ENCODE data around the gene MCM10. TPM values are rescaled to one million over a fixed set of nuclear protein-coding genes. Genes with fewer than 3 reads are reported as not detected.

Gene MCM10
- total RNA-seq, 4 donors from 2014 or later, result 2.3 to 9.2 (median 4.0) TPM

- no peak overlapping the region for H3K27ac ChIP-seq
- H3K4me3 ChIP-seq, result no peak overlapping the region
- H3K27me3 ChIP-seq, result no peaks in the 10 kb centered on the region
- no peak for DNase-seq
- H3K9me3 ChIP-seq, result no peaks in the 10 kb centered on the region
- intact Hi-C loops (cut with DNase I), result no loop called here
- H3K36me3 ChIP-seq, result no peaks in the 10 kb centered on the region
- H3K4me1 ChIP-seq, result peaks cover 0 to 20% (median 12%) of the 10 kb centered on the region in 3 donors
- TF ChIP-seq CTCF (IDR thresholded peaks at IDR 0.05) (no peak), POLR2A (IDR thresholded peaks at IDR 0.05) (no peak)
These were observed 3.8 kb downstream of the MCM10 start for GRCh38 chr10:13165177-13165576.

DNA sequence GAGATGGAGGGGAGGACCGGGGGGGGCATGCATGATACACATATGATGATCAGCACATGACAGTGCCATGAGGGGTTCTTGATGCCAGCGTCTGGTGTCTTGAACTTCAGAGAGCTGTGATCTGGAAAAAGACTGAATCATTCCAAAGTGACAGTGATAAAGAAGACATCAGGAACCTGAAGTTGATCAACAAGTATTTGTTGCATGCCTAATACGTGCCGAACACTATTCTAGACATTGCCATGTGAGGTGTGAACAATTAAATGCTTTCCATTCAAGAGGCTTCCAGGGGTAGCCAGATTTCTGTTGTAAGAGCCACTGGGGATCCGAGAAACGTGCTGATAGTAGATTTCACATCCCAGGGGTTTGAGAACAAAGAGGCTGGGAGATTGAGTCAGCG lies 6.2 kb downstream of the MCM10 start:
- intact Hi-C loops (cut with DNase I), result no loop called here
- TF ChIP-seq POLR2A (IDR thresholded peaks at IDR 0.05) (no peak), CTCF (IDR thresholded peaks at IDR 0.05) (no peak)
- Histone ChIP-seq H3K36me3 (no peaks in the 10 kb centered on the region), H3K4me3 (no peak overlapping the region), H3K9me3 (no peaks in the 10 kb centered on the region), H3K27ac (no peak overlapping the region), H3K27me3 (no peaks in the 10 kb centered on the region), H3K4me1 (no peaks in the 10 kb centered on the region)
- 75 to 78% methylated on average over 7 of the region's 7 CpGs for WGBS, 2 donors
- DNase-seq, result no peak

- Histone ChIP-seq H3K4me3 (no peak overlapping the region), H3K36me3 (no peaks in the 10 kb centered on the region), H3K27me3 (no peaks in the 10 kb centered on the region), H3K4me1 (no peaks in the 10 kb centered on the region), H3K9me3 (no peaks in the 10 kb centered on the region), H3K27ac (no peak overlapping the region)
- TF ChIP-seq POLR2A (IDR thresholded peaks at IDR 0.05) (no peak), CTCF (IDR thresholded peaks at IDR 0.05) (no peak)
- DNase-seq, result no peak
- 86 to 88% methylated on average over 6 of the region's 6 CpGs for WGBS, 2 donors
- intact Hi-C loops (cut with DNase I), result no loop called here
These were observed 7.4 kb downstream of the MCM10 start for GRCh38 chr10:13168781-13169180.

- Histone ChIP-seq H3K27me3 (no peaks in the 10 kb centered on the region), H3K9me3 (no peaks in the 10 kb centered on the region), H3K4me3 (no peak overlapping the region), H3K27ac (no peak overlapping the region), H3K4me1 (no peaks in the 10 kb centered on the region), H3K36me3 (no peaks in the 10 kb centered on the region)
- no peak for TF ChIP-seq POLR2A (IDR thresholded peaks at IDR 0.05)
- no peak for TF ChIP-seq CTCF (IDR thresholded peaks at IDR 0.05)
- no peak for DNase-seq
- intact Hi-C loops (cut with DNase I), result no loop called here
- WGBS, 2 donors, result 100% methylated on average over 2 of the region's 2 CpGs
These were observed 12.3 kb downstream of the MCM10 start for GRCh38 chr10:13173616-13174015.

DNA sequence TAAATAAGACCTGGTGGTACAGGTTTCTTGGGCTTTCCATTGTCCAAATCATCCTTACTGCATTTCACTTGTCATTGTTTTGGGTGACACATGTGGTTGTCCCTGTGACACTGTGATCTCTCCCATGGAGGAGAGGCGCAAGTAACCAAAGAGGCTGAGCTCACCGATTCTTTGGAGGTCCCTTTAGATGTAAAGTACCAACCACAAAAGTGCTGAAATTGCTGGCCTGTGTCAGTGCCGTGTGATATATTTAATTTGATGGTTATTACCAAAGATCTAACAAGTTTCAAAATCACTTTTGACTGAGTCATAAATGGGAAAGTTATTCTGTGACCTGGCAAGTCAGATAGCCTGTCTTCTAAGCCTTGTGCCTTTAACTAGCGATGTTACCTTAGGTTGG lies 19.4 kb downstream of the MCM10 start:
- intact Hi-C loops (cut with DNase I), result no loop called here
- 92 to 95% methylated on average over 4 of the region's 4 CpGs for WGBS, 2 donors
- TF ChIP-seq CTCF (IDR thresholded peaks at IDR 0.05), result no peak
- no peak for TF ChIP-seq POLR2A (IDR thresholded peaks at IDR 0.05)

More for the DNA sequence above, 19.4 kb downstream of the MCM10 start:
- DNase-seq, result no peak
- Histone ChIP-seq H3K27me3 (no peaks in the 10 kb centered on the region), H3K4me3 (no peak overlapping the region), H3K4me1 (peaks cover 0 to 12% (median 0%) of the 10 kb centered on the region in 3 donors), H3K36me3 (no peaks in the 10 kb centered on the region), H3K27ac (no peak overlapping the region), H3K9me3 (no peaks in the 10 kb centered on the region)
